RPMI7951 (cell line): Measurements from ENCODE around the gene LAMC2. TPM values are rescaled to one million over a fixed set of nuclear protein-coding genes. Genes with fewer than 3 reads are reported as not detected.
A peak's percentile ranks its signal among the peaks of the same experiment; 100 is the strongest.

Source experiments
- DNase-seq: peaks from one replicate; pipeline ENCODE4 v3.0.0-alpha.2; 2012; ENCODE audit warnings: low read depth
- total RNA-seq: library from RNA; depleted of rRNA; stranded (reverse); fragments of >200 nt; shearing (Covaris generic); gene quantifications from 2 replicates; pipeline ENCODE4 v1.2.3, GENCODE V29; 2014; rRNA removed

The LAMC2 gene
- total RNA-seq, 1 experiment from 2014 or later = 2.2 TPM

DNA sequence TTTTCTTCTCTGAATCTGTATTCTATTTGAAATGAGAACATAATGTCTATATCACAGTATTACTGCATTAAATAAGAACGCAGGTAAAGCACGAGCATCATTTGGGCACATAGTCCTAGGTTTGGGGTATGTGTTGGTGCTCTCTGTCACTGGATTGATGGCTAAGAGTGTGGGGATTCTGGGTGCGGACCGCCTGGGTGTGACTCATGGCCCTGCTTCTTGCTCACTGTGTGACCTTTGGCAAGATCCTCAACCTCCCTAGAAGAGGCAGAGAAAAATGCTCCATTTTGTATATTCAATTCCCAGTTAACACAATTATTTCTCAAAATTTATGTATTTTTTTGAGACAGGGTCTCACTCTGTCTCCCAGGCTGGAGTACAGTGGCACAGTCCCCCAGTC, 99.7 kb downstream of the LAMC2 start:
- peak; percentile 36 for DNase-seq

DNA sequence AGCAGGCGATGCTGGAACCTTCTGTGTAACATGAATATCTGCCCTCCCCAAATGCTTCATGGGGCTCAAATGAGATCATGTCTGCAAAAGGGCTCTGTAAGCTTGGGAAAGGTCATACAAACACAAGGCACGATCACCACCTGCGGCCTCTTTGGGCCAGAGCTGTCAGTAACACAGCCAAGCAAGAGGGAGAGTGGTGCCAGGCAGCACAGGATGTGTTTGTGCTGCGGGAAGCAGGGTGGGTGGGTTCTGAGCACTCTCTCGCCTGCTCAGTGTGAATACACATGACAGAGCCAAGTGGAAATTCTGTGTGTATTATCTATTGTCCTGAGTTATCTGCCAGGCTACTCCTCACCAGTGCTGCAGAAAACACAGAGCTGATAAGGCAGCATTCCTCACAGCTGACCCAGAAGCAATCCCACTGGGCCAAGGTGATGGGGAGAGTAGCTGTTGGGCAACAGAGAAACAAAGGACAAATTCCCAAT, 101.2 kb downstream of the LAMC2 start:
- no peak for DNase-seq

DNA sequence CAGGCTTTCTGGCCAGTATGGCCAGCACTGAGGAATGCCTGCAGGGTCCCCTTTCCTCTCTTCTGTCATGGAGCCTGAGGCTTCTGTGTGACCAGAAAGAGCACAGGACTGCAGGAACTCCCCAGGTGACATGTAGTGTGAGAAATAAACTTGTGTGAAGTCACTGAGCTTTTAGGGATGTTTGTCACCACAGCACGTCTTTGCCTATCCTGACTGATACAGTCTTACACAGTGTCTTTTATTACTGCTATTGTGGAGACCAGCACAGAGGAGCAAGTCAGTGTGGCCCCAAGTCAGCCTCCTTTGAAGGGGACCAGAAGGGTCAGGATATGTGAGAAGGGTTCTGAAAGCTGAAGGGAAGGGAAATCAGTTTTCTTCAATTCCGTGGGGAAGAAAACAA, 102.5 kb downstream of the LAMC2 start:
- DNase-seq = no peak

DNA sequence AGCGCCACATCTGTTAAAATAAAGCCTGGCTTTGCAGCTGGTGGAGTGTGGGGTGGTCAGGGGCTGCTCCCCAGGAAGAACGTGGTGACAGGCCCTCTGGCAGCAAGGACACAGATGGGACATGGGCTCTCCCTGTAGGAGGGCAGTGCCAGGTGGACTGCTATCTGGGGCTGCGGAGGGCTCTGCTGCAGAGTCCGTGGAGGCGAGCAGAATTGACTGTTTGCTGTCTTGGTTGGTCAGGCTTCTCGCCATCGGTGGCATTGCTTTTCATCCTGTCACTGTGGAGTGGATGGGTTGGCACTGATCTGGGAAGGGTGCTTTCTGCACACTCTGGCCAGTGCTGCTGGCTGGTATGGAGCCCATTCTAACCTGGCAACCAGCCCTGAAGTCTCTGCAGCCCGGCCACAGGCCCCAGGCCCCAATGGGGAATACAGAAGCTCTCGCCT, 103.0 kb downstream of the LAMC2 start:
- no peak for DNase-seq

DNA sequence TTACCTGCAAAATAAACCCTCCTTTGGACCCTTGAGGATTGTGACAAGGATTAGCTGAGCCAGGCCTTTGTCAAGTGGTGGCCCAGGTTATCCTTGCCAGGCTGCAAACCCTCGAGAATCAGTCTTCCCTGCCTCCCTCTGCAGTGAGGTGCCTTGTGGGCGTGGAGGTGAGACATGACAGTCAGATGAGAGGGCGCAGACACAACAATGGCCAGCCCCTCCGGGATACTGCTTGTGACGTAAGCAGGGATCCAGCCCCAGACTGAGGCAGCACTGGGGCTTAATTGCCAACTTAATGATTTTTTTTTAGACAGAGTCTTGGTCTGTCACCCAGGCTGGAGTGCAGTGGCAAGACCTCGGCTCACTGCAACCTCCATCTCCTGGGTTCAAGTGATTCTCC, 104.6 kb downstream of the LAMC2 start:
- DNase-seq = no peak

DNA sequence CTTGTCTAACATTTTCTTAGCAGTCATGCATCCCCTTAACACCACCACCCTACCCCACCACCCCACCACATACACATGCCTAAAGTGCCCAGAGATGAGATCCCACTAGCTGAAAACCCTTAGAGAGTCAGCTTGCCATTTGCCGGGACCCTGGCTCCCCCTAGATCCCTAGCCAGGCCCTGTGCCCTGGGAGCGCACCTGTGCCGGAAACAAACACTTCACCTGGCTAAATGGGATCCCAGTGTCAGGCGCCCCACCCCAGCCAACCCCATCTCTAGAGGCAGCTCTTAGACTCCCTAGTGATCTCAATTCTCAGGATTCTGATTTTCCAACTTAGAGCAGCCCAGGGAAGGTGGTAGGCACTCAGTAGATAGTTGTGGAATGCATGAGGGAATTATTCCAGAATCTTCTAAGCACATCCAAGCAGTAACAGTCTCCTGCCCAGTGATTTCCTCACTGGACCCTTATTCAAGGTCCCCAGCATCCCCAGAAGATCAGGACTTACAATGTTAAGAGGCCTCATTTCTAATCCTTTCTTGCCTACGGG, 105.2 kb downstream of the LAMC2 start:
- DNase-seq = no peak

DNA sequence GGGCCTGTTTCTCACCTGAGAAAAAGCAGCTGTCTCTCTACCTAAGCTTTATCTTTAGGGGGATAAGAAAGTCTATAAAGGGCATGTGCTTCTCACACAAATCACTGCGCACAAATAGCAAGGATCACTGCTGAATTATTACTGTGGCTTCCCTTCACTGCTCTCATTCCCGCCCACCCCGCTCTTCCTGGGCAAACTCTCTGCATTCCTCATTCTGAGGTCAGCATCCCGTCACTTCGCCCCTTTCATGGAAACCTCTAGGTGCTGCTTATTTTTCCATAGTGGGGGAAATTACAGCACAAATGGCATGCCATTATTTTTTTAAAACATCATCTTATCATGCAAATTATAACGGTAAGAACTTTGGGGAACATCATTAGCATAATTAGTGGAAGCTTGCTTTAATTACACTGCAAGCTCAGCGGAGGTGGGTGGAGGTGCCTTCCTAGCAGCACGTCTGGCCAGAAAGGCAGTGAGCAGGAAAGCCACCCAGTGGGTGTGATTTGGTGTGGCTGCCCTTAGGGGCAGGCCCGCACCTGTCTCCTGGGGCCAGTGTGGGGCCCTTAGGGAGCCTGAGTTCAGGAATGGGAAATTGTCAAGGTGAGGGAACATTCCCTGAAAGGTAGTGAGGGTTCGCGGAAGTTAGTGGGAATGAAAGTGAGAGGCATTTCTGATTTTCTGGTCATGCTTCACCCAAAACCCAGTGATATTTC, 105.9 kb downstream of the LAMC2 start:
- no peak for DNase-seq

DNA sequence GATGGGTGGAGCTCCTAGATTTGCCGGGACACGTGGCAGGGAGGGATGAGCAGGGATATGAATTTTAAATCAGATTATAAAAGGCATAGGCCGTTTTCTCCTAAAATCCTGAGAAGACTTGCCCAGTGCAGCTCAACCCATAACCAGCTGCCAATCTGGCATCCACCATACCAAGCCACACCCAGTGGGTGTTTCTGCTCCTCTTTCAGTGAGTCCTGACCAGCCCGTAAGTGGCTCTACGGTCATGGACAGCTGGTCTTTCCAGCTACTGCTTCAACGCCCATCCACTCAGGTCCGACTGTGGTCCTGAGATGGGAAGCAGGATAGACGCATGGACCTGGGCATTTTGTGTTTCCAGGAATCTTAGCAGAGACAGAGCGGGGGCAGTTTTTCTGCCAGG, 107.2 kb downstream of the LAMC2 start:
- no peak for DNase-seq

DNA sequence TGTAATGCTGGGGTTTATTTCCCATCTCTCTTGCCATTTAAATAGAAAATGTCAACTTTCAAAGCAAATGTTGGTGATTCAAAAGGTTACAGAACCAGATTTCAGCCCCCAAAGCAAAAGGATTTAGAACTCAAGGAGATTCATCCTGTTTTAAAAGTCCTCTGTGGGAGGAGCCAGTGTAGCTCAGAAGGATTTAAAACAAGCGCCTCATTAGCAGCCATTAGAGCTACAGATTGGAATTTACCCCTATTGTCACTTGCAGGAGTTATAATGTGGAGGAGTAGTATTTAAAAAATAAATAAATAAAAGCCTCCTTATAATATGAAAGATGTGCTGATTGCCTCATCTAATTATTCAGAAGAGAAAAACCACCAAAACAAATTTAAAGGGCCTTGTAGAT, 107.8 kb downstream of the LAMC2 start:
- DNase-seq = no peak

Other genes with a start within 250 kb of the LAMC2 start
- not detected in 2 replicates for gene SHCBP1L, start 233.1 kb upstream of the LAMC2 start, total RNA-seq
- 132 and 133 TPM in 2 replicates for gene LAMC1, start 162.8 kb upstream of the LAMC2 start, total RNA-seq
- gene NMNAT2, start 232.1 kb downstream of the LAMC2 start, total RNA-seq = 4.3 and 4.4 TPM in 2 replicates